GM10266 (cell line): ENCODE results near the gene SHD.
"Not testable (repeated sequence)": the region's sequence is repeated elsewhere in the genome, so short reads cannot be mapped to it uniquely, and the experiment has no call there.

Experiments used
- DNase-seq: peaks from one replicate; pipeline ENCODE4 v3.0.0; 2012; ENCODE audit errors: extremely low spot score
- CTCF ChIP-seq: IDR thresholded peaks from 2 replicates; pipeline ENCODE4 v1.5.1; 2012; ENCODE audit warnings: mild to moderate bottlenecking, low read depth; ENCODE audit not compliant: control insufficient read depth, insufficient read depth; ENCODE audit errors: missing control alignments

Gene SHD

GRCh38 chr19:4272894-4273293, 6.2 kb upstream of the SHD start:
- no peak for DNase-seq
- TF ChIP-seq CTCF: no peak

- not testable (repeated sequence) for DNase-seq
Measured at GRCh38 chr19:4274321-4274686, 4.8 kb upstream of the SHD start.

GRCh38 chr19:4277191-4277696, 1.8 kb upstream of the SHD start:
- TF ChIP-seq CTCF: no peak
- DNase-seq: no peak

GRCh38 chr19:4278010-4278409, 1.1 kb upstream of the SHD start:
- TF ChIP-seq CTCF: no peak
- no peak for DNase-seq

GRCh38 chr19:4279267-4279529, 132 bp downstream of the SHD start:
- no peak for TF ChIP-seq CTCF
- no peak for DNase-seq

- DNase-seq: no peak
- no peak for TF ChIP-seq CTCF
Measured at GRCh38 chr19:4279530-4280422, 710 bp downstream of the SHD start.

GRCh38 chr19:4284176-4284958, 5.3 kb downstream of the SHD start:
- TF ChIP-seq CTCF: no peak
- no peak for DNase-seq
